HepG2 (cell line): ENCODE data around the gene HCFC2. TPM values are rescaled to one million over a fixed set of nuclear protein-coding genes. Genes with fewer than 3 reads are reported as not detected.
A peak's percentile ranks its signal among the peaks of the same experiment; 100 is the strongest.

Experiments used
- ATAC-seq: fragments of 200-7000 bp; cut with Tn5 transposase; 3 replicates; pipeline ENCODE4 v1.9.1; 2020; ENCODE audit warnings: mild to moderate bottlenecking, moderate library complexity
- BruUV-seq: library from RNA; stranded (reverse); fragments of 400-500 nt; replicated peaks from 2 replicates; lab custom pipeline; 2021; lab: Mats Ljungman, UMichigan
- CTCF ChIA-PET: fragments of 300-600 bp; formaldehyde crosslinking; extraction: SDS; loops from one replicate; lab custom pipeline; 2021; ENCODE audit warnings: low total read pairs, inconsistent platforms, low intra/inter-chr PET ratio; lab: Yijun Ruan, JAX
- POLR2A ChIA-PET: fragments of 350-600 bp; sonication (Branson Sonifier 250); formaldehyde crosslinking; loops from one replicate; lab custom pipeline; 2020; ENCODE audit warnings: antibody characterized with exemption, inconsistent platforms; lab: Yijun Ruan, JAX
- DNase-seq: peaks from one replicate; pipeline ENCODE4 v3.0.0-alpha.2; 2015; ENCODE audit warnings: low spot score
- FAIRE-seq: peaks from 3 replicates; lab custom pipeline; 2011; peaks lifted over from hg19 to GRCh38; lab: Jason Lieb, UNC
- H2AFZ ChIP-seq: one replicate; pipeline ENCODE4 v1.6.1; 2011; ENCODE audit warnings: low read length, inconsistent platforms
- H3K27ac ChIP-seq: fragments of 300-600 bp; 3 replicates; pipeline ENCODE4 v1.8.0; 2011; ENCODE audit warnings: mixed run types, mild to moderate bottlenecking, mixed read lengths, low read length, inconsistent platforms; ENCODE audit not compliant: insufficient read depth; ENCODE audit errors: extremely low read length
- H3K27me3 ChIP-seq, 2 experiments: fragments of 200-600 bp in 1 of 2; 2 replicates in 1 of 2; 3 replicates in 1 of 2; pipeline versions ENCODE4 v1.6.0 to v1.8.0; 2011; ENCODE audit warnings: low read length in 2 of 2, mild to moderate bottlenecking in 2 of 2, moderate library complexity in 2 of 2, inconsistent platforms in 1 of 2; ENCODE audit not compliant: insufficient read depth in 2 of 2, control insufficient read depth in 1 of 2
- H3K36me3 ChIP-seq, 2 experiments: fragments of 200-600 bp in 1 of 2; replicated peaks in 1 of 2; 2 replicates in 1 of 2; 3 replicates in 1 of 2; pipeline versions ENCODE4 v1.5.1 to v1.8.0; 2011; ENCODE audit warnings: low read length in 2 of 2, inconsistent platforms in 1 of 2; ENCODE audit not compliant: insufficient read depth in 2 of 2, control insufficient read depth in 1 of 2
- H3K4me1 ChIP-seq: 2 replicates; pipeline ENCODE4 v1.5.1; 2012; ENCODE audit warnings: low read length, inconsistent platforms; ENCODE audit not compliant: insufficient read depth
- H3K4me2 ChIP-seq: 2 replicates; pipeline ENCODE4 v1.6.0; 2011; ENCODE audit warnings: low read depth, low read length, inconsistent platforms
- H3K4me3 ChIP-seq, 3 experiments: fragments of 200-600 bp in 1 of 3; sonication (generic), shearing (Covaris generic) in 1 of 3; replicated peaks in 1 of 3; 2 replicates each; pipeline ENCODE4 v1.5.1; 2011 to 2016; ENCODE audit warnings: low read length in 3 of 3, inconsistent platforms in 2 of 3, low read depth in 2 of 3, mild to moderate bottlenecking in 2 of 3, control low read depth in 1 of 3, mixed read lengths in 1 of 3; ENCODE audit not compliant: insufficient read depth in 1 of 3
- H3K79me2 ChIP-seq: one replicate; pipeline ENCODE4 v1.6.1; 2011; ENCODE audit warnings: low read length, inconsistent platforms; ENCODE audit not compliant: insufficient read depth
- H3K9ac ChIP-seq: 2 replicates; pipeline ENCODE4 v1.6.0; 2011; ENCODE audit warnings: mild to moderate bottlenecking, low read depth, low read length, inconsistent platforms; ENCODE audit not compliant: insufficient read depth
- H3K9me3 ChIP-seq: 2 replicates; pipeline ENCODE4 v1.5.1; 2012; ENCODE audit warnings: mild to moderate bottlenecking, low read length
- H4K20me1 ChIP-seq: 2 replicates; pipeline ENCODE4 v1.6.0; 2011; ENCODE audit warnings: inconsistent platforms, mild to moderate bottlenecking, low read length, moderate library complexity; ENCODE audit not compliant: insufficient read depth
- CBX5 ChIP-seq: sonication (generic); formaldehyde crosslinking; IDR thresholded peaks from 2 replicates; pipeline ENCODE4 v1.4.0; 2020; ENCODE audit warnings: missing genetic modification reagents, borderline replicate concordance
- ZNF121 ChIP-seq: sonication (generic); formaldehyde crosslinking; IDR thresholded peaks from 2 replicates; pipeline ENCODE4 v1.5.0; 2020; ENCODE audit warnings: mild to moderate bottlenecking, missing genetic modification reagents
- ZNF441 ChIP-seq: sonication (generic); formaldehyde crosslinking; IDR thresholded peaks from 2 replicates; pipeline ENCODE4 v1.7.0; 2021; ENCODE audit warnings: missing genetic modification reagents, borderline replicate concordance
- ZSCAN21 ChIP-seq: sonication (generic); formaldehyde crosslinking; IDR thresholded peaks from 2 replicates; pipeline ENCODE4 v1.8.0; 2022; ENCODE audit warnings: mild to moderate bottlenecking, missing genetic modification reagents, moderate library complexity, borderline replicate concordance
- WGBS: methylation state at CpG from one replicate; pipeline ENCODE4 v1.1.6; 2017; ENCODE audit warnings: low lambda C conversion rate; 5-methylcytosine and 5-hydroxymethylcytosine counted together
- in situ Hi-C: cut with HindIII; loops from 2 replicates; pipeline ENCODE4 v1.10.0; 2017; ENCODE audit warnings: low pct_unique_long_range_greater_than_20kb; ENCODE audit not compliant: extremely low pct_ligation_motif_present
- intact Hi-C: fragments of 100-400 bp; cut with micrococcal nuclease; formaldehyde crosslinking; loops from one replicate; pipeline ENCODE4 v1.10.0; 2022; ENCODE audit not compliant: unreplicated experiment
- polyA plus RNA-seq, 8 experiments: library from polyadenylated mRNA; depleted of rRNA in 3 of 8; stranded (reverse) in 7 of 8; unstranded in 1 of 8; fragments of >200 nt; fragmentation: Illumina TruSeq in 4 of 8; extraction: Trizol in 4 of 8; gene quantifications; 2 replicates each; pipeline versions ENCODE4 v1.2.1 to v1.2.3, GENCODE V29; 2011 to 2016; ENCODE audit warnings: low read depth in 4 of 8, missing spikeins in 1 of 8, mixed read lengths in 1 of 8; ENCODE audit not compliant: insufficient read depth in 1 of 8
- total RNA-seq, 5 experiments: library from RNA; depleted of rRNA; stranded (reverse); fragments of >200 nt; fragmentation: Illumina TruSeq; extraction: Trizol; gene quantifications; 2 replicates each; pipeline ENCODE4 v1.2.3, GENCODE V29; 2016; ENCODE audit warnings: low read depth in 1 of 5
- TF ChIP-seq, protein P1 (sequence below), 2 experiments: sonication (generic) in 1 of 2; formaldehyde crosslinking in 1 of 2; IDR thresholded peaks; 2 replicates each; pipeline versions ENCODE4 v1.5.1 to v1.6.1; 2011 to 2020; ENCODE audit warnings: borderline replicate concordance in 1 of 2, low read depth in 1 of 2, low read length in 1 of 2, mild to moderate bottlenecking in 1 of 2, missing genetic modification reagents in 1 of 2, moderate library complexity in 1 of 2
- TF ChIP-seq, protein P2 (sequence below): sonication (generic); formaldehyde crosslinking; IDR thresholded peaks from 2 replicates; pipeline ENCODE4 v1.4.0; 2020; ENCODE audit warnings: low read depth, mild to moderate bottlenecking, missing genetic modification reagents
- TF ChIP-seq, protein P3 (sequence below): sonication (generic); formaldehyde crosslinking; IDR thresholded peaks from 2 replicates; pipeline ENCODE4 v1.4.0; 2020; ENCODE audit warnings: mild to moderate bottlenecking, missing genetic modification reagents

The HCFC2 gene
- total and polyA plus RNA-seq, 2 of the 13 experiments (the other 11 are each of a cell fraction or from before 2014, with no cell fraction given), result 3.7 to 4.9 TPM

DNA sequence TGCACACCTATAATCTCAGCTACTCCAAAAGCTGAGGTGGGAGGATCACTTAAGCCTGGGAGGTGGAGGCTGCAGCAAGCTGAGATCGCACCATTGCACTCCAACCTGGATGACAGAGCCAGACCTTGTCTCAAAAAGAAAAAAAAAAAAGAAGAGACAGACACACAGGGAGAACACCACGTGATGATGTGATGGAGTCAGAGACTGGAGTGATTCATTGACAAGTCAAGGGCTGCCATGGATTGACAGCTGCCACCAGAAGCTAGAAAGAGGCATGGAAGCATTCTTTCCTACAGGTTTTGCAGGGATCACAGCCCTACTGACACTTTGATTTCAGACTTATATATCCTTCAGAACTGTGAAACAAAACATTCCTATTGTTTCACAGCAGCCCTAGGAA lies 3.5 kb upstream of the HCFC2 start:
- TF ChIP-seq, protein P1, sequence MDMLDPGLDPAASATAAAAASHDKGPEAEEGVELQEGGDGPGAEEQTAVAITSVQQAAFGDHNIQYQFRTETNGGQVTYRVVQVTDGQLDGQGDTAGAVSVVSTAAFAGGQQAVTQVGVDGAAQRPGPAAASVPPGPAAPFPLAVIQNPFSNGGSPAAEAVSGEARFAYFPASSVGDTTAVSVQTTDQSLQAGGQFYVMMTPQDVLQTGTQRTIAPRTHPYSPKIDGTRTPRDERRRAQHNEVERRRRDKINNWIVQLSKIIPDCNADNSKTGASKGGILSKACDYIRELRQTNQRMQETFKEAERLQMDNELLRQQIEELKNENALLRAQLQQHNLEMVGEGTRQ (IDR thresholded peaks at IDR 0.05; ENCODE audit: low read depth, low read length), result peak; percentile 43; the same call in 1 of the 2 replicates
- TF ChIP-seq, protein P1 (CRISPR knock-in tag; IDR thresholded peaks at IDR 0.05; ENCODE audit: borderline replicate concordance), result no peak
- no peak for TF ChIP-seq CBX5 (CRISPR knock-in tag)
- no peak for TF ChIP-seq ZSCAN21
- TF ChIP-seq, protein P2, sequence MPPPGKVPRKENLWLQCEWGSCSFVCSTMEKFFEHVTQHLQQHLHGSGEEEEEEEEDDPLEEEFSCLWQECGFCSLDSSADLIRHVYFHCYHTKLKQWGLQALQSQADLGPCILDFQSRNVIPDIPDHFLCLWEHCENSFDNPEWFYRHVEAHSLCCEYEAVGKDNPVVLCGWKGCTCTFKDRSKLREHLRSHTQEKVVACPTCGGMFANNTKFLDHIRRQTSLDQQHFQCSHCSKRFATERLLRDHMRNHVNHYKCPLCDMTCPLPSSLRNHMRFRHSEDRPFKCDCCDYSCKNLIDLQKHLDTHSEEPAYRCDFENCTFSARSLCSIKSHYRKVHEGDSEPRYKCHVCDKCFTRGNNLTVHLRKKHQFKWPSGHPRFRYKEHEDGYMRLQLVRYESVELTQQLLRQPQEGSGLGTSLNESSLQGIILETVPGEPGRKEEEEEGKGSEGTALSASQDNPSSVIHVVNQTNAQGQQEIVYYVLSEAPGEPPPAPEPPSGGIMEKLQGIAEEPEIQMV, result no peak
- no peak for TF ChIP-seq ZNF441
- TF ChIP-seq ZNF121 (CRISPR knock-in tag), result no peak
- TF ChIP-seq, protein P3, sequence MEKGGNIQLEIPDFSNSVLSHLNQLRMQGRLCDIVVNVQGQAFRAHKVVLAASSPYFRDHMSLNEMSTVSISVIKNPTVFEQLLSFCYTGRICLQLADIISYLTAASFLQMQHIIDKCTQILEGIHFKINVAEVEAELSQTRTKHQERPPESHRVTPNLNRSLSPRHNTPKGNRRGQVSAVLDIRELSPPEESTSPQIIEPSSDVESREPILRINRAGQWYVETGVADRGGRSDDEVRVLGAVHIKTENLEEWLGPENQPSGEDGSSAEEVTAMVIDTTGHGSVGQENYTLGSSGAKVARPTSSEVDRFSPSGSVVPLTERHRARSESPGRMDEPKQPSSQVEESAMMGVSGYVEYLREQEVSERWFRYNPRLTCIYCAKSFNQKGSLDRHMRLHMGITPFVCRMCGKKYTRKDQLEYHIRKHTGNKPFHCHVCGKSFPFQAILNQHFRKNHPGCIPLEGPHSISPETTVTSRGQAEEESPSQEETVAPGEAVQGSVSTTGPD (CRISPR knock-in tag), result no peak
- in situ Hi-C loops (no loop called here), intact Hi-C loops (loop anchor here (10.0 kb wide), 1 partner anchor 834 kb away; no protein-coding TSS in a partner anchor)
- Histone ChIP-seq H3K4me1 (peaks cover 13% of the 10 kb centered on the region), H3K4me3 (no peak overlapping the region), H3K27me3 (no peaks in the 10 kb centered on the region; a peak in 1 of 5 replicates), H2AFZ (no peak overlapping the region), H3K9me3 (no peaks in the 10 kb centered on the region), H3K4me2 (no peak overlapping the region), H4K20me1 (no peaks in the 10 kb centered on the region), H3K79me2 (peaks cover 2% of the 10 kb centered on the region), H3K9ac (no peak overlapping the region), H3K27ac (no peak overlapping the region), H3K36me3 (no peaks in the 10 kb centered on the region)
- 5% methylated on average over 2 of the region's 2 CpGs for WGBS
- FAIRE-seq (no peak), DNase-seq (no peak), ATAC-seq (no peak)
- no TSS peak for BruUV-seq
- CTCF ChIA-PET, result no interaction called here
- POLR2A ChIA-PET, result no interaction called here
